A549 (cell line): ENCODE data around the gene RGS1.
A peak's percentile ranks its signal among the peaks of the same experiment; 100 is the strongest.
"Not testable (repeated sequence)": the region's sequence is repeated elsewhere in the genome, so short reads cannot be mapped to it uniquely, and the experiment has no call there.

Source experiments
- CEBPB ChIP-seq, 2 experiments: fragments of >200 bp in 1 of 2; sonication (Bioruptor Twin) in 1 of 2; formaldehyde crosslinking in 1 of 2; IDR thresholded peaks; 2 replicates each; pipeline ENCODE4 v1.6.1; 2012 to 2016
- JUN ChIP-seq, 2 experiments: fragments of >200 bp; sonication (Bioruptor Twin); formaldehyde crosslinking; IDR thresholded peaks; 2 replicates in 1 of 2; 3 replicates in 1 of 2; pipeline ENCODE4 v1.6.1; 2016 to 2017
- NR3C1 ChIP-seq: fragments of >200 bp; sonication (Bioruptor Twin); formaldehyde crosslinking; IDR thresholded peaks from 3 replicates; pipeline ENCODE4 v1.6.1; 2017
- RAD21 ChIP-seq, 2 experiments: fragments of >200 bp in 1 of 2; sonication (Bioruptor Twin) in 1 of 2; formaldehyde crosslinking in 1 of 2; IDR thresholded peaks in 1 of 2; conservative IDR thresholded peaks in 1 of 2; 2 replicates in 1 of 2; 3 replicates in 1 of 2; pipeline ENCODE4 v1.6.1; 2012 to 2018; ENCODE audit warnings: inconsistent platforms in 1 of 2
- TF ChIP-seq, protein P1 (sequence below): fragments of >200 bp; sonication (Bioruptor Twin); formaldehyde crosslinking; IDR thresholded peaks from 3 replicates; pipeline ENCODE4 v1.6.1; 2016
- TF ChIP-seq, protein P2 (sequence below): fragments of >200 bp; sonication (Bioruptor Twin); formaldehyde crosslinking; IDR thresholded peaks from 3 replicates; pipeline ENCODE4 v1.5.1; 2016

DNA sequence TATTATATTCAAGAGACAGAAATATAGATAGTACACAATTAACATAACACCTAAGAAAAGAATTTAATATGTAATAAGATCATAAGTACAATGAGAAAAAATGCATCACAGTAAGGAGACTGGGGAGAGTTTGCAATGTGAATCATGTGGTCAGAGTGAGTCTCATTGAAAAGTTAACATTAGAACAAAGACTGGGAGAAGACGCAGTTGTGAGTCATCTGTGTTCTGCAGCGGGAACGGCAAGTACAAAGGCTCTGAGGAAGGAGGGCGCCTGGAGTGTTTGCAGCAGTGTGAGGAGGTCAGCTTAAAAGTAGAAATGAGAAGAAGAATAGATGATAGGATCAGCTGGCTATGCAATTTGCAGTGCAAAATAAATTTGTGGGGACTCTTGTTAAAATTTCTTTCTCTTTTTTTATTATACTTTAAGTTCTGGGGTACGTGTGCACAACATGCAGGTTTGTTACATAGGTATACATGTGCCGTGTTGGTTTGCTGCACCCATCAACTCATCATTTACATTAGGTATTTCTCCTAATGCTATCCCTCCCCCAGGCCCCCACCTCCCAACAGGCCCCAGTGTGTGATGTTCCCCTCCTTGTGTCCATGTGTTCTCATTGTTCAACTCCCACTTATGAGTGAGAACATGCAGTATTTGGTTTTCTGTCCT, 44.4 kb upstream of the RGS1 start:
- not testable (repeated sequence) for TF ChIP-seq RAD21 (conservative IDR thresholded peaks at IDR 0.05 in 1 of 2, IDR thresholded peaks at IDR 0.05 in 1 of 2); NR3C1
- TF ChIP-seq CEBPB (IDR thresholded peaks at IDR 0.05) (peak in 1 of 2 experiments; percentile 23; a peak in 1 of 4 replicates), JUN (IDR thresholded peaks at IDR 0.05) (peak; percentile 57 to 71; a peak in 4 of 5 replicates)
- TF ChIP-seq, protein P1, sequence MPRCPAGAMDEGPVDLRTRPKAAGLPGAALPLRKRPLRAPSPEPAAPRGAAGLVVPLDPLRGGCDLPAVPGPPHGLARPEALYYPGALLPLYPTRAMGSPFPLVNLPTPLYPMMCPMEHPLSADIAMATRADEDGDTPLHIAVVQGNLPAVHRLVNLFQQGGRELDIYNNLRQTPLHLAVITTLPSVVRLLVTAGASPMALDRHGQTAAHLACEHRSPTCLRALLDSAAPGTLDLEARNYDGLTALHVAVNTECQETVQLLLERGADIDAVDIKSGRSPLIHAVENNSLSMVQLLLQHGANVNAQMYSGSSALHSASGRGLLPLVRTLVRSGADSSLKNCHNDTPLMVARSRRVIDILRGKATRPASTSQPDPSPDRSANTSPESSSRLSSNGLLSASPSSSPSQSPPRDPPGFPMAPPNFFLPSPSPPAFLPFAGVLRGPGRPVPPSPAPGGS = not testable (repeated sequence)
- TF ChIP-seq, protein P2, sequence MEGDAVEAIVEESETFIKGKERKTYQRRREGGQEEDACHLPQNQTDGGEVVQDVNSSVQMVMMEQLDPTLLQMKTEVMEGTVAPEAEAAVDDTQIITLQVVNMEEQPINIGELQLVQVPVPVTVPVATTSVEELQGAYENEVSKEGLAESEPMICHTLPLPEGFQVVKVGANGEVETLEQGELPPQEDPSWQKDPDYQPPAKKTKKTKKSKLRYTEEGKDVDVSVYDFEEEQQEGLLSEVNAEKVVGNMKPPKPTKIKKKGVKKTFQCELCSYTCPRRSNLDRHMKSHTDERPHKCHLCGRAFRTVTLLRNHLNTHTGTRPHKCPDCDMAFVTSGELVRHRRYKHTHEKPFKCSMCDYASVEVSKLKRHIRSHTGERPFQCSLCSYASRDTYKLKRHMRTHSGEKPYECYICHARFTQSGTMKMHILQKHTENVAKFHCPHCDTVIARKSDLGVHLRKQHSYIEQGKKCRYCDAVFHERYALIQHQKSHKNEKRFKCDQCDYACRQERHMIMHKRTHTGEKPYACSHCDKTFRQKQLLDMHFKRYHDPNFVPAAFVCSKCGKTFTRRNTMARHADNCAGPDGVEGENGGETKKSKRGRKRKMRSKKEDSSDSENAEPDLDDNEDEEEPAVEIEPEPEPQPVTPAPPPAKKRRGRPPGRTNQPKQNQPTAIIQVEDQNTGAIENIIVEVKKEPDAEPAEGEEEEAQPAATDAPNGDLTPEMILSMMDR = not testable (repeated sequence)
